Vagina (tissue), 2 donors: Measurements from ENCODE around the gene FLYWCH1. TPM values are rescaled to one million over a fixed set of nuclear protein-coding genes. Genes with fewer than 3 reads are reported as not detected.
"Not testable (repeated sequence)": the region's sequence is repeated elsewhere in the genome, so short reads cannot be mapped to it uniquely, and the experiment has no call there.

ENCODE experiments used
- DNase-seq, 2 donors: peaks; one replicate each; pipeline ENCODE4 v3.0.0-alpha.2; 2017; ENCODE audit errors: extremely low spot score in 2 of 2
- H3K27ac ChIP-seq: fragments of 200-600 bp; sonication (generic); one replicate; pipeline ENCODE4 v1.5.1; 2019
- H3K27me3 ChIP-seq: fragments of 200-600 bp; sonication (generic); one replicate; pipeline ENCODE4 v1.5.1; 2019
- H3K36me3 ChIP-seq, 2 donors: fragments of 200-600 bp; sonication (generic); one replicate each; pipeline ENCODE4 v1.5.1; 2017 to 2019
- H3K4me1 ChIP-seq: fragments of 200-600 bp; sonication (generic); one replicate; pipeline ENCODE4 v1.5.1; 2019
- H3K4me3 ChIP-seq, 2 donors: fragments of 200-600 bp; sonication (generic); 1 replicate in 1 of 2; 2 replicates in 1 of 2; pipeline ENCODE4 v1.5.1; 2016 to 2019
- H3K9me3 ChIP-seq: fragments of 200-600 bp; sonication (generic); one replicate; pipeline ENCODE4 v1.5.1; 2019
- CTCF ChIP-seq, 3 experiments: fragments of 450-650 bp in 2 of 3; fragments of 200-600 bp in 1 of 3; sonication (generic) in 1 of 3; IDR thresholded peaks; one replicate each; pipeline ENCODE4 v1.5.1; 2017 to 2019; ENCODE audit warnings: antibody characterized with exemption in 3 of 3, mild to moderate bottlenecking in 2 of 3, moderate library complexity in 2 of 3
- POLR2A ChIP-seq, 2 donors: fragments of 450-650 bp; IDR thresholded peaks; one replicate each; pipeline ENCODE4 v1.6.1; 2017; ENCODE audit warnings: antibody characterized with exemption in 2 of 2, mild to moderate bottlenecking in 2 of 2, moderate library complexity in 2 of 2
- POLR2AphosphoS5 ChIP-seq, 2 donors: sonication (generic); formaldehyde crosslinking; IDR thresholded peaks; one replicate each; pipeline ENCODE4 v1.9.0; 2017; ENCODE audit warnings: antibody characterized with exemption in 2 of 2, mild to moderate bottlenecking in 2 of 2, low read depth in 1 of 2; ENCODE audit not compliant: insufficient read depth in 1 of 2
- intact Hi-C: fragments of 100-400 bp; cut with DNase I; formaldehyde crosslinking; loops from one replicate; pipeline ENCODE4 v1.15.1; 2023
- total RNA-seq: library from RNA; depleted of rRNA; stranded (reverse); fragments of >200 nt; gene quantifications from one replicate; pipeline ENCODE4 v1.2.3, GENCODE V29; 2016

The FLYWCH1 gene
- total RNA-seq, 1 donor from 2014 or later = 32.9 TPM

- Histone ChIP-seq H3K27ac (no peak overlapping the region), H3K36me3 (peaks cover 0 to 56% of the 10 kb centered on the region in 2 donors)
- intact Hi-C loops = no loop called here
These were observed 30.3 kb downstream of the FLYWCH1 start for GRCh38 chr16:2942045-2942444.

GRCh38 chr16:2943716-2944115 lies 32.0 kb downstream of the FLYWCH1 start:
- intact Hi-C loops, H3K4me3 ChIP-seq, H3K9me3 ChIP-seq, H3K27ac ChIP-seq, H3K4me1 ChIP-seq, H3K27me3 ChIP-seq, DNase-seq: not testable (repeated sequence)
- peaks cover 0 to 40% of the 10 kb centered on the region in 2 donors for H3K36me3 ChIP-seq

More at GRCh38 chr16:2942045-2942444, 30.3 kb downstream of the FLYWCH1 start:
- H3K27me3 ChIP-seq = no peaks in the 10 kb centered on the region
- H3K4me3 ChIP-seq = no peak overlapping the region
- TF ChIP-seq POLR2AphosphoS5 (IDR thresholded peaks at IDR 0.05; ENCODE audit: insufficient read depth in 1 of 2, low read depth in 1 of 2) = no peak
- TF ChIP-seq POLR2A (IDR thresholded peaks at IDR 0.05) = no peak
- no peak for DNase-seq
- no peaks in the 10 kb centered on the region for H3K4me1 ChIP-seq
- H3K9me3 ChIP-seq = no peaks in the 10 kb centered on the region

- no peak overlapping the region for H3K4me3 ChIP-seq
- DNase-seq = no peak
- no peaks in the 10 kb centered on the region for H3K4me1 ChIP-seq
- H3K27ac ChIP-seq = no peak overlapping the region
- no peaks in the 10 kb centered on the region for H3K9me3 ChIP-seq
- peaks cover 0 to 13% of the 10 kb centered on the region in 2 donors for H3K36me3 ChIP-seq
- H3K27me3 ChIP-seq = no peaks in the 10 kb centered on the region
- TF ChIP-seq POLR2AphosphoS5 (IDR thresholded peaks at IDR 0.05; ENCODE audit: insufficient read depth in 1 of 2, low read depth in 1 of 2) = no peak
- TF ChIP-seq CTCF (IDR thresholded peaks at IDR 0.05) = no peak
- no peak for TF ChIP-seq POLR2A (IDR thresholded peaks at IDR 0.05)
- intact Hi-C loops = no loop called here
These were observed 34.9 kb downstream of the FLYWCH1 start for GRCh38 chr16:2946649-2947048.

- DNase-seq = no peak
These were observed 37.3 kb downstream of the FLYWCH1 start for GRCh38 chr16:2948807-2949704.

GRCh38 chr16:2949705-2950352 lies 38.1 kb downstream of the FLYWCH1 start:
- TF ChIP-seq POLR2AphosphoS5 (IDR thresholded peaks at IDR 0.05; ENCODE audit: insufficient read depth in 1 of 2, low read depth in 1 of 2) (no peak), CTCF (IDR thresholded peaks at IDR 0.05) (no peak), POLR2A (IDR thresholded peaks at IDR 0.05) (no peak)
- no peaks in the 10 kb centered on the region for H3K27me3 ChIP-seq
- no peak for DNase-seq
- no peaks in the 10 kb centered on the region for H3K4me1 ChIP-seq
- intact Hi-C loops = no loop called here
- no peaks in the 10 kb centered on the region for H3K9me3 ChIP-seq
- H3K4me3 ChIP-seq = no peak overlapping the region
- no peak overlapping the region for H3K27ac ChIP-seq
- H3K36me3 ChIP-seq = peaks cover 0 to 7% of the 10 kb centered on the region in 2 donors

More at GRCh38 chr16:2948807-2949704, 37.3 kb downstream of the FLYWCH1 start:
- H3K4me3 ChIP-seq = no peak overlapping the region
- H3K27me3 ChIP-seq = no peaks in the 10 kb centered on the region
- peaks cover 0 to 7% of the 10 kb centered on the region in 2 donors for H3K36me3 ChIP-seq
- TF ChIP-seq POLR2A (IDR thresholded peaks at IDR 0.05) (no peak), POLR2AphosphoS5 (IDR thresholded peaks at IDR 0.05; ENCODE audit: insufficient read depth in 1 of 2, low read depth in 1 of 2) (no peak)
- no peaks in the 10 kb centered on the region for H3K9me3 ChIP-seq
- H3K27ac ChIP-seq = no peak overlapping the region
- intact Hi-C loops = no loop called here
- H3K4me1 ChIP-seq = no peaks in the 10 kb centered on the region

- TF ChIP-seq POLR2AphosphoS5 (IDR thresholded peaks at IDR 0.05; ENCODE audit: insufficient read depth in 1 of 2, low read depth in 1 of 2) (no peak), CTCF (IDR thresholded peaks at IDR 0.05) (no peak), POLR2A (IDR thresholded peaks at IDR 0.05) (no peak)
- DNase-seq = no peak
- intact Hi-C loops = no loop called here
- Histone ChIP-seq H3K27me3 (no peaks in the 10 kb centered on the region), H3K4me1 (no peaks in the 10 kb centered on the region), H3K9me3 (no peaks in the 10 kb centered on the region), H3K27ac (no peak overlapping the region), H3K4me3 (no peak overlapping the region), H3K36me3 (peaks cover 0 to 7% of the 10 kb centered on the region in 2 donors)
These were observed 38.6 kb downstream of the FLYWCH1 start for GRCh38 chr16:2950353-2950724.
